Kidney epithelial cell (primary cell): Measurements from ENCODE around the gene FBXO3. TPM values are rescaled to one million over a fixed set of nuclear protein-coding genes. Genes with fewer than 3 reads are reported as not detected.

Experiments
- DNase-seq: peaks from one replicate; pipeline ENCODE4 v3.0.0-alpha.2; 2010; ENCODE audit warnings: low read depth
- H3K27me3 ChIP-seq: 2 replicates; pipeline ENCODE4 v1.6.0; 2011; ENCODE audit warnings: low read length; ENCODE audit not compliant: control insufficient read depth, insufficient read depth
- H3K36me3 ChIP-seq: 2 replicates; pipeline ENCODE4 v1.5.1; 2011; ENCODE audit warnings: low read length; ENCODE audit not compliant: control insufficient read depth, insufficient read depth
- H3K4me3 ChIP-seq: 2 replicates; pipeline ENCODE4 v1.5.1; 2011; ENCODE audit warnings: low read depth, mild to moderate bottlenecking, control low read depth, low read length
- total RNA-seq: library from RNA; depleted of rRNA; stranded (reverse); fragments of >200 nt; gene quantifications from 2 replicates; pipeline ENCODE4 v1.2.3, GENCODE V29; 2015
- TF ChIP-seq, protein P1 (sequence below): IDR thresholded peaks from 2 replicates; pipeline ENCODE4 v1.5.1; 2011; ENCODE audit warnings: mild to moderate bottlenecking, moderate library complexity, low read length, control low read depth, inconsistent platforms; ENCODE audit not compliant: insufficient read depth, poor library complexity, severe bottlenecking

FBXO3 gene
- total RNA-seq, 1 donor from 2014 or later = 34.6 TPM

DNA sequence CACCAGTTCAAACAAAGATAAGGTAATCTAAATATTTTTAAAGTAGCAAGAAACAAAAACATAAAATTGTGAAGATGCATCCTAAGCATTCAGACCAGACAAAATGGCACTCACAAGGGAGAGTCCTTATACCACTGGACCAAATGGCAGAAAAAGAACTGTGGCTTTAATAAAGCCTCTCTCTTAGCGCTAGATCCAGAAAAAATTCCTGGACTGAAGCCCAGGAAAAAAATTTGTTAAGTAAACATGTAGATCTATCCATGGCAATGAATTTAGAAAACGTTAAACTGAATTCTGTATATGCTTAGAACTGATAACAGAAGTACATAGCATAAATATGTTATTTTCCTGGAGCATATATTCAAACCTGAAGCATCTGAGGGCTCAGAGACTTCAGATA, 26.3 kb downstream of the FBXO3 start:
- Histone ChIP-seq H3K36me3 (no peaks in the 10 kb centered on the region), H3K4me3 (no peak overlapping the region), H3K27me3 (no peaks in the 10 kb centered on the region)
- no peak for DNase-seq
- TF ChIP-seq, protein P1, sequence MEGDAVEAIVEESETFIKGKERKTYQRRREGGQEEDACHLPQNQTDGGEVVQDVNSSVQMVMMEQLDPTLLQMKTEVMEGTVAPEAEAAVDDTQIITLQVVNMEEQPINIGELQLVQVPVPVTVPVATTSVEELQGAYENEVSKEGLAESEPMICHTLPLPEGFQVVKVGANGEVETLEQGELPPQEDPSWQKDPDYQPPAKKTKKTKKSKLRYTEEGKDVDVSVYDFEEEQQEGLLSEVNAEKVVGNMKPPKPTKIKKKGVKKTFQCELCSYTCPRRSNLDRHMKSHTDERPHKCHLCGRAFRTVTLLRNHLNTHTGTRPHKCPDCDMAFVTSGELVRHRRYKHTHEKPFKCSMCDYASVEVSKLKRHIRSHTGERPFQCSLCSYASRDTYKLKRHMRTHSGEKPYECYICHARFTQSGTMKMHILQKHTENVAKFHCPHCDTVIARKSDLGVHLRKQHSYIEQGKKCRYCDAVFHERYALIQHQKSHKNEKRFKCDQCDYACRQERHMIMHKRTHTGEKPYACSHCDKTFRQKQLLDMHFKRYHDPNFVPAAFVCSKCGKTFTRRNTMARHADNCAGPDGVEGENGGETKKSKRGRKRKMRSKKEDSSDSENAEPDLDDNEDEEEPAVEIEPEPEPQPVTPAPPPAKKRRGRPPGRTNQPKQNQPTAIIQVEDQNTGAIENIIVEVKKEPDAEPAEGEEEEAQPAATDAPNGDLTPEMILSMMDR = no peak

DNA sequence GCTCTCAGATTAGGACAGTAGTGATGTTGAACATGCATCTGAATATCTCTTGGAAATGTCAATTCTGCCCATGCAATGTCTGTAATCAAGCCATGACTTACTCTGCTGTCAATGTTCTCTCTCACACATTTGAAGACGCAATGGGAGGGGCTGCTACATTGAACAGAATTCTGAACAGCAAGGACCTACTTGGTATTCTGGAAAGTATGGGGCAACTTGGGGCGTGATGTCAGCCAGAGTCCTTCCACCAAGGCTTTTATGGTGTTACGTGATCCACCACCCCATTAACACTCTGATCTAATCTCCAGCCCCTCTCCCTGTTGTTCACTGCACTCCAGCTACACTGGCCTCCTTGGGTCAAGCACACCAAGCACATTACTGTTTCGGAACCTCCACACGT, 31.0 kb downstream of the FBXO3 start:
- H3K36me3 ChIP-seq = no peaks in the 10 kb centered on the region
- TF ChIP-seq, protein P1 = no peak
- H3K27me3 ChIP-seq = no peaks in the 10 kb centered on the region
- H3K4me3 ChIP-seq = no peak overlapping the region
- no peak for DNase-seq

DNA sequence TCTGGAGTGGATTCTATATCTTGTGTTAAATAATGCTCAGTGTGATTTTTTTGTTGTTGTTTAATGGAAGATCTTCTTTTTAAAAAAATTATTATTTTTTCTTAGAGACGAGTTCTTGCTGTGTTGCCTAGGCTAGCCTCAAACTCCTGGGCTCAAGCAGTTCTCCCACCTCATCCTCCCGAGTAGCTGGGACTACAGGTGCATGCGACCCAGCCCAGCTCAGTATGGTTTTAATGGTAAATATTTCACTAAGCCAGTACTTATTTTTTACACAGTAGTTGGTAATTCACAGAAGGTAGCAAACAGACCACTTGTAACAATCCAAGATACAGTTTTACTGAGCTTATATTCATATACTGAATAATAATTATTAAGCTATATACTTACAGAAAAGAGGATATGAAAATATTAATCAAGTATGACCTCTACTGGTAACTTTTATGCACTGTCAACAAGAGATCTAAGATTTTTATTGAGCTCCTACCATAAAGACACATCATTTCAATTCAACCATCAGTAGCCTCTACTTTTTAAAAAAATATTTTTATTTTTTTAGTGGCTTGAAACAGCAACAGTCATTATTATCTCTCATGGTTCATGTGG, 32.0 kb downstream of the FBXO3 start:
- TF ChIP-seq, protein P1 = peak; percentile 20
- Histone ChIP-seq H3K36me3 (no peaks in the 10 kb centered on the region), H3K4me3 (no peak overlapping the region), H3K27me3 (no peaks in the 10 kb centered on the region)
- no peak for DNase-seq

DNA sequence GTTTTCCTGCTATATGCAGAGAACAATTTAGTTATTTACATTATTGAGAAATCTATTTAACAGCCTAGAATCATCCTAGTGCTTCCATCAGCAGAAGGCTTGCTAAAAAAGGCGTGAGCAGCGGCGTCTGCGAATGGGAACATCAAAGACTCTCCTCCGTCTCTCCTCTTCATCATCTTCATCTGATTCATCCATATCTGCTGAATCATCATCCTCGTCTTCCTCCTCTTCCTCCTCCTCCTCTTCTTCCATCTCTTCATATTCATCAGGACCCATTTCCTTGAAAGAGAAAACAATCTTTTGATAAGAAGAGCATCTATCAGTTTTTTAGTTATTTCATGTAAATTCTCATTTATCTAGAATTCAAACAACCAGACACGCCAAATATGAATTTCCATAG, 32.5 kb downstream of the FBXO3 start:
- Histone ChIP-seq H3K4me3 (no peak overlapping the region), H3K27me3 (no peaks in the 10 kb centered on the region), H3K36me3 (no peaks in the 10 kb centered on the region)
- TF ChIP-seq, protein P1 = no peak
- DNase-seq = no peak

DNA sequence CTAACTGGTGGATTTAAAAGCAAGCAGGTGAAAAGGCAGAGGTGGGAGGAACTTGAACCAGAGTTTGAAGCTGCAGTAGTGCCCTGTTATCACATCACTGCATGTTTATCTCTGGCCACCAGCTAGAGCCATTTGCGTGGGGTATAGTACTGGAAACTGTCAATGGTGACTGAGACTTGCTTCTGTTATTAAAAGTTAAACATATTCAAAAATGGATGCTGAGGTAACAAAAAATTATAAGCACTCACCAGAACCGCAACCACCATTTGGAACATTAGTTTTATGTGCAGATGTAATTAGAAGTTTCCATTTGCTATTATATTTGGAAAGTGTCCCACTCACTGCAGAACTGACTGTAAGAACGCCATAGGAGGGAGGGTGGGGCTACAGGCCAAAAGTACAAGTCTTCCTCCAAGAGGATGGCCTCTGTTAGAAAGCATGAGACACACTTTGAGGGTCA, 36.9 kb downstream of the FBXO3 start:
- no peak for DNase-seq
- Histone ChIP-seq H3K27me3 (no peaks in the 10 kb centered on the region), H3K4me3 (no peak overlapping the region), H3K36me3 (peaks cover 2% of the 10 kb centered on the region)
- TF ChIP-seq, protein P1 = no peak
